HepG2 (cell line): Measurements from ENCODE around the gene CCM2L. TPM values are rescaled to one million over a fixed set of nuclear protein-coding genes. Genes with fewer than 3 reads are reported as not detected.
A peak's percentile ranks its signal among the peaks of the same experiment; 100 is the strongest.

Experiments
- JUND ChIP-seq: sonication (generic); formaldehyde crosslinking; IDR thresholded peaks from 2 replicates; pipeline ENCODE4 v1.8.0; 2022; ENCODE audit warnings: mild to moderate bottlenecking, missing genetic modification reagents
- MAFG ChIP-seq: sonication (generic); formaldehyde crosslinking; IDR thresholded peaks from 2 replicates; pipeline ENCODE4 v1.5.1; 2020; ENCODE audit warnings: mild to moderate bottlenecking, missing genetic modification reagents
- SETDB1 ChIP-seq: sonication (generic); formaldehyde crosslinking; IDR thresholded peaks from 2 replicates; pipeline ENCODE4 v1.5.1; 2020; ENCODE audit warnings: missing genetic modification reagents, mild to moderate bottlenecking, borderline replicate concordance
- SOX13 ChIP-seq, 3 experiments: fragments of 450-650 bp in 1 of 3; sonication (generic) in 1 of 3; formaldehyde crosslinking in 1 of 3; IDR thresholded peaks in 2 of 3; conservative IDR thresholded peaks in 1 of 3; 2 replicates each; pipeline versions ENCODE4 v1.5.0 to v1.6.1; 2016 to 2020; ENCODE audit warnings: antibody characterized with exemption in 1 of 3, mild to moderate bottlenecking in 1 of 3, missing compliant biosample characterization in 1 of 3, missing genetic modification reagents in 1 of 3, moderate library complexity in 1 of 3
- SOX5 ChIP-seq: IDR thresholded peaks from 2 replicates; pipeline ENCODE4 v1.6.1; 2016; ENCODE audit warnings: borderline replicate concordance
- TAF1 ChIP-seq: sonication (generic); formaldehyde crosslinking; IDR thresholded peaks from 2 replicates; pipeline ENCODE4 v1.4.0; 2020; ENCODE audit warnings: missing genetic modification reagents
- TGIF2 ChIP-seq: IDR thresholded peaks from 2 replicates; pipeline ENCODE4 v1.6.1; 2016; ENCODE audit warnings: control low read depth, missing compliant biosample characterization
- ZC3H13 ChIP-seq: sonication (generic); formaldehyde crosslinking; IDR thresholded peaks from 2 replicates; pipeline ENCODE4 v1.8.1; 2023; ENCODE audit warnings: mild to moderate bottlenecking, missing genetic modification reagents, moderate library complexity
- ZNF318 ChIP-seq: sonication (generic); formaldehyde crosslinking; IDR thresholded peaks from 2 replicates; pipeline ENCODE4 v1.4.0; 2020; ENCODE audit warnings: mild to moderate bottlenecking, missing genetic modification reagents
- ZNF432 ChIP-seq: sonication (generic); formaldehyde crosslinking; IDR thresholded peaks from 2 replicates; pipeline ENCODE4 v1.5.0; 2020; ENCODE audit warnings: missing genetic modification reagents, mild to moderate bottlenecking, borderline replicate concordance
- ZNF441 ChIP-seq: sonication (generic); formaldehyde crosslinking; IDR thresholded peaks from 2 replicates; pipeline ENCODE4 v1.7.0; 2021; ENCODE audit warnings: missing genetic modification reagents, borderline replicate concordance
- ZNF577 ChIP-seq: sonication (generic); formaldehyde crosslinking; IDR thresholded peaks from 2 replicates; pipeline ENCODE4 v1.4.0; 2020; ENCODE audit warnings: mild to moderate bottlenecking, low read depth, missing genetic modification reagents, borderline replicate concordance
- ZNF644 ChIP-seq: IDR thresholded peaks from 2 replicates; pipeline ENCODE4 v1.6.1; 2016; ENCODE audit warnings: low read depth
- ZSCAN22 ChIP-seq: sonication (generic); formaldehyde crosslinking; IDR thresholded peaks from 2 replicates; pipeline ENCODE4 v1.4.0; 2020; ENCODE audit warnings: mild to moderate bottlenecking, missing genetic modification reagents
- polyA plus RNA-seq, 8 experiments: library from polyadenylated mRNA; depleted of rRNA in 3 of 8; stranded (reverse) in 7 of 8; unstranded in 1 of 8; fragments of >200 nt; fragmentation: Illumina TruSeq in 4 of 8; extraction: Trizol in 4 of 8; gene quantifications; 2 replicates each; pipeline versions ENCODE4 v1.2.1 to v1.2.3, GENCODE V29; 2011 to 2016; ENCODE audit warnings: low read depth in 4 of 8, missing spikeins in 1 of 8, mixed read lengths in 1 of 8; ENCODE audit not compliant: insufficient read depth in 1 of 8
- total RNA-seq, 5 experiments: library from RNA; depleted of rRNA; stranded (reverse); fragments of >200 nt; fragmentation: Illumina TruSeq; extraction: Trizol; gene quantifications; 2 replicates each; pipeline ENCODE4 v1.2.3, GENCODE V29; 2016; ENCODE audit warnings: low read depth in 1 of 5
- TF ChIP-seq, protein P1 (sequence below): sonication (generic); formaldehyde crosslinking; IDR thresholded peaks from 2 replicates; pipeline ENCODE4 v1.4.0; 2020; ENCODE audit warnings: mild to moderate bottlenecking, missing genetic modification reagents
- TF ChIP-seq, protein P2 (sequence below): fragments of 450-650 bp; IDR thresholded peaks from 2 replicates; pipeline ENCODE4 v1.6.1; 2016

CCM2L gene
- total and polyA plus RNA-seq, 2 of the 13 experiments (the other 11 are each of a cell fraction or from before 2014, with no cell fraction given) = 0.15 TPM; not detected in 1

DNA sequence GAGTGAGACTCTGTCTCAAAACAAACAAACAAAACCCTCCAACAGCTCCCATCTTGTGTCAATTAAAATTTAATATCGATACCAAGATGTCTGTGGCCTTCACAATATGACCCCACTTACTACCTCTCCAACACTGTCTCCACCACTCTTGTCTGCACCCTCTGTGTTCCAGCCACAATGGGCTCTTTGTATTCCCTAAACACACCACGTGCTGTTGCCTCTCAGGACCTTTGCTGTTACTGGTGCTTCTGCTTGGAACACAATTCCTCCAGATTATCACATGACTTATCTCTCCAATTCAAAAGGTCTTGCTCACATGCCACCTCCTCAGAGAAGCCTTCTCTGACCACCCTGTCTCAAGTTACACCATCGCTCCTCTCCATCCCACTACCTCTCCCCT is 35.8 kb downstream of the CCM2L start (continued):
- TF ChIP-seq, protein P1, sequence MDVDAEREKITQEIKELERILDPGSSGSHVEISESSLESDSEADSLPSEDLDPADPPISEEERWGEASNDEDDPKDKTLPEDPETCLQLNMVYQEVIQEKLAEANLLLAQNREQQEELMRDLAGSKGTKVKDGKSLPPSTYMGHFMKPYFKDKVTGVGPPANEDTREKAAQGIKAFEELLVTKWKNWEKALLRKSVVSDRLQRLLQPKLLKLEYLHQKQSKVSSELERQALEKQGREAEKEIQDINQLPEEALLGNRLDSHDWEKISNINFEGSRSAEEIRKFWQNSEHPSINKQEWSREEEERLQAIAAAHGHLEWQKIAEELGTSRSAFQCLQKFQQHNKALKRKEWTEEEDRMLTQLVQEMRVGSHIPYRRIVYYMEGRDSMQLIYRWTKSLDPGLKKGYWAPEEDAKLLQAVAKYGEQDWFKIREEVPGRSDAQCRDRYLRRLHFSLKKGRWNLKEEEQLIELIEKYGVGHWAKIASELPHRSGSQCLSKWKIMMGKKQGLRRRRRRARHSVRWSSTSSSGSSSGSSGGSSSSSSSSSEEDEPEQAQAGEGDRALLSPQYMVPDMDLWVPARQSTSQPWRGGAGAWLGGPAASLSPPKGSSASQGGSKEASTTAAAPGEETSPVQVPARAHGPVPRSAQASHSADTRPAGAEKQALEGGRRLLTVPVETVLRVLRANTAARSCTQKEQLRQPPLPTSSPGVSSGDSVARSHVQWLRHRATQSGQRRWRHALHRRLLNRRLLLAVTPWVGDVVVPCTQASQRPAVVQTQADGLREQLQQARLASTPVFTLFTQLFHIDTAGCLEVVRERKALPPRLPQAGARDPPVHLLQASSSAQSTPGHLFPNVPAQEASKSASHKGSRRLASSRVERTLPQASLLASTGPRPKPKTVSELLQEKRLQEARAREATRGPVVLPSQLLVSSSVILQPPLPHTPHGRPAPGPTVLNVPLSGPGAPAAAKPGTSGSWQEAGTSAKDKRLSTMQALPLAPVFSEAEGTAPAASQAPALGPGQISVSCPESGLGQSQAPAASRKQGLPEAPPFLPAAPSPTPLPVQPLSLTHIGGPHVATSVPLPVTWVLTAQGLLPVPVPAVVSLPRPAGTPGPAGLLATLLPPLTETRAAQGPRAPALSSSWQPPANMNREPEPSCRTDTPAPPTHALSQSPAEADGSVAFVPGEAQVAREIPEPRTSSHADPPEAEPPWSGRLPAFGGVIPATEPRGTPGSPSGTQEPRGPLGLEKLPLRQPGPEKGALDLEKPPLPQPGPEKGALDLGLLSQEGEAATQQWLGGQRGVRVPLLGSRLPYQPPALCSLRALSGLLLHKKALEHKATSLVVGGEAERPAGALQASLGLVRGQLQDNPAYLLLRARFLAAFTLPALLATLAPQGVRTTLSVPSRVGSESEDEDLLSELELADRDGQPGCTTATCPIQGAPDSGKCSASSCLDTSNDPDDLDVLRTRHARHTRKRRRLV (CRISPR knock-in tag) = no peak
- no peak for TF ChIP-seq ZNF577 (CRISPR knock-in tag)
- TF ChIP-seq, protein P2, sequence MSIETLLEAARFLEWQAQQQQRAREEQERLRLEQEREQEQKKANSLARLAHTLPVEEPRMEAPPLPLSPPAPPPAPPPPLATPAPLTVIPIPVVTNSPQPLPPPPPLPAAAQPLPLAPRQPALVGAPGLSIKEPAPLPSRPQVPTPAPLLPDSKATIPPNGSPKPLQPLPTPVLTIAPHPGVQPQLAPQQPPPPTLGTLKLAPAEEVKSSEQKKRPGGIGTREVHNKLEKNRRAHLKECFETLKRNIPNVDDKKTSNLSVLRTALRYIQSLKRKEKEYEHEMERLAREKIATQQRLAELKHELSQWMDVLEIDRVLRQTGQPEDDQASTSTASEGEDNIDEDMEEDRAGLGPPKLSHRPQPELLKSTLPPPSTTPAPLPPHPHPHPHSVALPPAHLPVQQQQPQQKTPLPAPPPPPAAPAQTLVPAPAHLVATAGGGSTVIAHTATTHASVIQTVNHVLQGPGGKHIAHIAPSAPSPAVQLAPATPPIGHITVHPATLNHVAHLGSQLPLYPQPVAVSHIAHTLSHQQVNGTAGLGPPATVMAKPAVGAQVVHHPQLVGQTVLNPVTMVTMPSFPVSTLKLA = peak; percentile 59
- TF ChIP-seq ZC3H13 = no peak
- TF ChIP-seq MAFG (CRISPR knock-in tag) = no peak
- no peak for TF ChIP-seq ZNF432
- no peak for TF ChIP-seq ZNF318
- no peak for TF ChIP-seq SETDB1 (CRISPR knock-in tag)
- TF ChIP-seq ZNF441 (CRISPR knock-in tag) = no peak
- no peak for TF ChIP-seq ZSCAN22 (CRISPR knock-in tag)
- no peak for TF ChIP-seq SOX13 (IDR thresholded peaks at IDR 0.05)
- 0 out of 4 replicates have a peak, but pooled peaks of 1 of the 2 experiments have one; percentile 38 for TF ChIP-seq SOX13 (CRISPR knock-in tag; conservative IDR thresholded peaks at IDR 0.05 in 1 of 2, IDR thresholded peaks at IDR 0.05 in 1 of 2)
- TF ChIP-seq JUND (CRISPR knock-in tag) = no peak
- no peak for TF ChIP-seq ZNF644 (CRISPR knock-in tag)
- no peak for TF ChIP-seq TAF1 (CRISPR knock-in tag)
- TF ChIP-seq SOX5 (CRISPR knock-in tag) = peak; percentile 60; the same call in 1 of the 2 replicates
- TF ChIP-seq TGIF2 (CRISPR knock-in tag) = no peak
